H1 (cell line): ENCODE data around the gene ANKFY1. TPM values are rescaled to one million over a fixed set of nuclear protein-coding genes. Genes with fewer than 3 reads are reported as not detected.

Source experiments
- CTCF ChIA-PET: fragments of 300-600 bp; sonication (Branson Sonifier 250); formaldehyde crosslinking; loops from one replicate; lab custom pipeline; 2021; ENCODE audit not compliant: partially characterized antibody; lab: Charles Lee
- POLR2A ChIA-PET: fragments of 300-600 bp; sonication (Branson Sonifier 250); formaldehyde crosslinking; loops from one replicate; lab custom pipeline; 2021; ENCODE audit warnings: inconsistent platforms; ENCODE audit not compliant: partially characterized antibody; lab: Charles Lee
- DNase-seq, 2 experiments: peaks; one replicate each; pipeline versions ENCODE4 v3.0.0 to v3.0.0-alpha.2; 2010 to 2022; ENCODE audit warnings: low spot score in 2 of 2, low read depth in 1 of 2, mixed read lengths in 1 of 2
- FAIRE-seq: peaks from 2 replicates; lab custom pipeline; 2011; peaks lifted over from hg19 to GRCh38; lab: Jason Lieb, UNC
- H2AFZ ChIP-seq: 2 replicates; pipeline ENCODE4 v1.8.1; 2012; ENCODE audit warnings: low read length, inconsistent platforms
- H2AK5ac ChIP-seq: 2 replicates; pipeline ENCODE4 v1.6.1; 2013; ENCODE audit warnings: low read depth, low read length
- H2BK120ac ChIP-seq: replicated peaks from 2 replicates; pipeline ENCODE3; 2013; ENCODE audit warnings: low read depth, low read length, inconsistent platforms
- H2BK12ac ChIP-seq: 2 replicates; pipeline ENCODE4 v1.6.1; 2013; ENCODE audit warnings: low read depth, low read length
- H2BK15ac ChIP-seq: 2 replicates; pipeline ENCODE4 v1.6.1; 2013; ENCODE audit warnings: low read length
- H2BK20ac ChIP-seq: 2 replicates; pipeline ENCODE4 v1.6.1; 2013; ENCODE audit warnings: low read length
- H2BK5ac ChIP-seq: 2 replicates; pipeline ENCODE4 v1.6.1; 2013; ENCODE audit warnings: low read depth, low read length
- H3K14ac ChIP-seq: 2 replicates; pipeline ENCODE4 v1.6.1; 2013; ENCODE audit warnings: inconsistent platforms; ENCODE audit not compliant: insufficient read length
- H3K18ac ChIP-seq: 2 replicates; pipeline ENCODE4 v1.6.1; 2013; ENCODE audit warnings: low read length; ENCODE audit errors: extremely low read depth
- H3K23ac ChIP-seq: 2 replicates; pipeline ENCODE4 v1.6.1; 2013; ENCODE audit warnings: inconsistent platforms; ENCODE audit not compliant: insufficient read length
- H3K23me2 ChIP-seq: 2 replicates; pipeline ENCODE4 v1.6.1; 2013; ENCODE audit warnings: low read depth, low read length
- H3K27ac ChIP-seq: 2 replicates; pipeline ENCODE4 v1.6.1; 2011; ENCODE audit warnings: low read depth, low read length, inconsistent platforms
- H3K27me3 ChIP-seq, 4 experiments: replicated peaks in 1 of 4; 1 replicate in 1 of 4; 2 replicates in 3 of 4; pipeline versions ENCODE4 v1.6.1 to v1.8.1; 2011 to 2013; ENCODE audit warnings: low read length in 3 of 4, mild to moderate bottlenecking in 3 of 4, inconsistent platforms in 2 of 4, mixed read lengths in 2 of 4, moderate library complexity in 1 of 4; ENCODE audit not compliant: control insufficient read depth in 3 of 4, insufficient read depth in 3 of 4; ENCODE audit errors: extremely low read depth in 1 of 4
- H3K36me3 ChIP-seq, 4 experiments: 2 replicates each; pipeline versions ENCODE4 v1.6.1 to v1.8.1; 2011 to 2013; ENCODE audit warnings: mild to moderate bottlenecking in 4 of 4, low read length in 3 of 4, moderate library complexity in 2 of 4, control low read depth in 1 of 4, inconsistent platforms in 1 of 4; ENCODE audit not compliant: insufficient read depth in 4 of 4, control insufficient read depth in 2 of 4
- H3K4ac ChIP-seq: replicated peaks from 2 replicates; pipeline ENCODE3; 2013; ENCODE audit warnings: low read length, low read depth, mixed read lengths, inconsistent platforms; ENCODE audit not compliant: insufficient read length
- H3K4me1 ChIP-seq, 4 experiments: replicated peaks in 1 of 4; 1 replicate in 1 of 4; 2 replicates in 3 of 4; pipeline versions ENCODE4 v1.6.1 to v1.8.1; 2011 to 2013; ENCODE audit warnings: low read length in 3 of 4, inconsistent platforms in 2 of 4, mixed read lengths in 1 of 4; ENCODE audit not compliant: insufficient read depth in 4 of 4, control insufficient read depth in 3 of 4
- H3K4me2 ChIP-seq, 2 experiments: 2 replicates each; pipeline versions ENCODE4 v1.6.1 to v1.8.1; 2011 to 2013; ENCODE audit warnings: low read depth in 2 of 2, low read length in 2 of 2, control low read depth in 1 of 2, inconsistent platforms in 1 of 2, mild to moderate bottlenecking in 1 of 2; ENCODE audit not compliant: insufficient read depth in 1 of 2
- H3K4me3 ChIP-seq, 4 experiments: fragments of 200-600, 300-600 bp in 1 of 4; sonication (generic), shearing (Covaris generic), sonication (Bioruptor Twin) in 1 of 4; 2 replicates each; pipeline versions ENCODE4 v1.5.1 to v1.8.1; 2011 to 2016; ENCODE audit warnings: low read length in 4 of 4, low read depth in 3 of 4, control low read depth in 2 of 4, inconsistent platforms in 2 of 4, mild to moderate bottlenecking in 2 of 4, mixed read lengths in 1 of 4, moderate library complexity in 1 of 4; ENCODE audit not compliant: insufficient read depth in 2 of 4; ENCODE audit errors: extremely low read depth in 1 of 4
- H3K56ac ChIP-seq: replicated peaks from 2 replicates; pipeline ENCODE3; 2013; ENCODE audit warnings: low read depth, mild to moderate bottlenecking, mixed read lengths, low read length, inconsistent platforms; ENCODE audit not compliant: insufficient read length
- H3K79me1 ChIP-seq: 2 replicates; pipeline ENCODE4 v1.6.1; 2013; ENCODE audit warnings: low read depth, low read length, control low read depth
- H3K79me2 ChIP-seq, 2 experiments: 2 replicates each; pipeline versions ENCODE4 v1.6.1 to v1.8.1; 2012 to 2013; ENCODE audit warnings: low read length in 2 of 2, mild to moderate bottlenecking in 2 of 2, inconsistent platforms in 1 of 2; ENCODE audit not compliant: insufficient read depth in 2 of 2, control insufficient read depth in 1 of 2
- H3K9ac ChIP-seq, 4 experiments: replicated peaks in 1 of 4; 1 replicate in 1 of 4; 2 replicates in 3 of 4; pipeline versions ENCODE4 v1.6.1 to v1.8.1; 2011 to 2013; ENCODE audit warnings: low read depth in 3 of 4, low read length in 3 of 4, control low read depth in 2 of 4, mild to moderate bottlenecking in 2 of 4, moderate library complexity in 2 of 4, inconsistent platforms in 1 of 4; ENCODE audit errors: extremely low read depth in 1 of 4
- H3K9me3 ChIP-seq, 2 experiments: 2 replicates each; pipeline versions ENCODE4 v1.6.1 to v1.8.1; 2012 to 2013; ENCODE audit warnings: mild to moderate bottlenecking in 2 of 2, moderate library complexity in 2 of 2, control low read depth in 1 of 2, inconsistent platforms in 1 of 2, low read depth in 1 of 2, low read length in 1 of 2, mixed read lengths in 1 of 2; ENCODE audit not compliant: insufficient read depth in 2 of 2
- H4K20me1 ChIP-seq, 2 experiments: replicated peaks in 1 of 2; 2 replicates each; pipeline versions ENCODE3 to v1.8.1; 2011 to 2013; ENCODE audit warnings: inconsistent platforms in 2 of 2, low read length in 2 of 2, mild to moderate bottlenecking in 1 of 2; ENCODE audit not compliant: insufficient read depth in 2 of 2, control insufficient read depth in 1 of 2
- H4K5ac ChIP-seq: 2 replicates; pipeline ENCODE4 v1.6.1; 2013; ENCODE audit warnings: low read length, low read depth, mixed read lengths, inconsistent platforms; ENCODE audit not compliant: insufficient read length
- H4K8ac ChIP-seq: 2 replicates; pipeline ENCODE4 v1.8.0; 2013; ENCODE audit warnings: mild to moderate bottlenecking, moderate library complexity, low read length, inconsistent platforms; ENCODE audit not compliant: insufficient read depth; ENCODE audit errors: extremely low read depth
- H4K91ac ChIP-seq: replicated peaks from 2 replicates; pipeline ENCODE3; 2013; ENCODE audit warnings: low read length, mixed read lengths, inconsistent platforms; ENCODE audit not compliant: insufficient read length
- BCL11A ChIP-seq, 2 experiments: IDR thresholded peaks; one replicate each; pipeline ENCODE4 v1.6.1; 2011; ENCODE audit warnings: low read depth in 2 of 2, low read length in 2 of 2, mild to moderate bottlenecking in 2 of 2
- CEBPB ChIP-seq: IDR thresholded peaks from 2 replicates; pipeline ENCODE4 v1.6.1; 2012; ENCODE audit warnings: low read depth, low read length
- CHD2 ChIP-seq: IDR thresholded peaks from 2 replicates; pipeline ENCODE4 v1.6.1; 2012; ENCODE audit warnings: low read length, improper control_type of control experiment
- EGR1 ChIP-seq: IDR thresholded peaks from 2 replicates; pipeline ENCODE4 v1.6.1; 2011; ENCODE audit warnings: low read depth, low read length, borderline replicate concordance
- EZH2 ChIP-seq: fragments of 200-600 bp; sonication (generic); IDR thresholded peaks from 2 replicates; pipeline ENCODE4 v1.7.1; 2012; ENCODE audit warnings: low read depth, mild to moderate bottlenecking, moderate library complexity, low read length, inconsistent platforms; ENCODE audit not compliant: severe bottlenecking
- GABPA ChIP-seq: IDR thresholded peaks from 2 replicates; pipeline ENCODE4 v1.6.1; 2011; ENCODE audit warnings: mild to moderate bottlenecking, low read length, moderate library complexity, borderline replicate concordance; ENCODE audit not compliant: insufficient read depth
- JUND ChIP-seq: IDR thresholded peaks from 2 replicates; pipeline ENCODE4 v1.6.1; 2011; ENCODE audit warnings: mild to moderate bottlenecking, improper control_type of control experiment, low read length
- KDM1A ChIP-seq: fragments of 200-600, 300-600 bp; sonication (generic); IDR thresholded peaks from 2 replicates; pipeline ENCODE4 v1.7.1; 2016; ENCODE audit warnings: mild to moderate bottlenecking, low read length, borderline replicate concordance
- MAFK ChIP-seq: IDR thresholded peaks from 2 replicates; pipeline ENCODE4 v1.6.1; 2012; ENCODE audit warnings: low read depth, mild to moderate bottlenecking, improper control_type of control experiment, low read length
- POU5F1 ChIP-seq: IDR thresholded peaks from 2 replicates; pipeline ENCODE4 v1.6.1; 2011; ENCODE audit warnings: low read depth, mild to moderate bottlenecking, low read length, moderate library complexity
- SIX5 ChIP-seq: IDR thresholded peaks from 2 replicates; pipeline ENCODE4 v1.6.1; 2011; ENCODE audit warnings: mild to moderate bottlenecking, low read depth, low read length
- SP4 ChIP-seq: IDR thresholded peaks from 2 replicates; pipeline ENCODE4 v1.6.1; 2012; ENCODE audit warnings: low read length, inconsistent platforms
- SUZ12 ChIP-seq: fragments of 200-600 bp; sonication (generic); IDR thresholded peaks from 2 replicates; pipeline ENCODE4 v1.6.1; 2012; ENCODE audit warnings: mild to moderate bottlenecking, inconsistent platforms, low read length, moderate library complexity, mixed read lengths
- TAF1 ChIP-seq: IDR thresholded peaks from 2 replicates; pipeline ENCODE4 v1.6.1; 2011; ENCODE audit warnings: mild to moderate bottlenecking, low read depth, low read length
- WGBS, 2 experiments: shearing (Covaris generic) in 1 of 2; methylation state at CpG; one replicate each; pipeline versions ENCODE4 v1.1.6 to v1.1.7; 2013 to 2015; ENCODE audit warnings: low lambda C conversion rate in 2 of 2, mixed read lengths in 2 of 2, inconsistent platforms in 1 of 2, low coverage in 1 of 2, missing lambda C conversion rate in 1 of 2; ENCODE audit not compliant: insufficient replicate concordance in 2 of 2, insufficient coverage in 1 of 2, insufficient read length in 1 of 2; ENCODE audit errors: extremely low coverage in 1 of 2, missing lambda C conversion rate in 1 of 2; 5-methylcytosine and 5-hydroxymethylcytosine counted together
- polyA plus RNA-seq, 7 experiments: library from polyadenylated mRNA; depleted of rRNA in 3 of 7; stranded (reverse) in 5 of 7; unstranded in 2 of 7; fragments of >200 nt in 5 of 7; fragments of 200-250 nt in 2 of 7; gene quantifications; 1 replicate in 5 of 7; 2 replicates in 1 of 7; 4 replicates in 1 of 7; pipeline versions ENCODE4 v1.2.1 to v1.2.3, GENCODE V29; 2011 to 2013; ENCODE audit warnings: missing spikeins in 2 of 7, mixed read lengths in 2 of 7
- total RNA-seq: library from RNA; stranded (reverse); fragmentation: NEBNext Ultra II Directional; extraction: Animal tissue kit (Norgen Biotek cat#: 25700); gene quantifications from 2 replicates; pipeline ENCODE4 v1.2.1, GENCODE V29; 2021

The ANKFY1 gene
- total and polyA plus RNA-seq, 2 of the 8 experiments (the other 6 are each of a cell fraction or from before 2014, with no cell fraction given): 28.3 to 45.3 TPM

GRCh38 chr17:4170639-4171280, 93.0 kb downstream of the ANKFY1 start:
- FAIRE-seq: no peak
- H3K56ac ChIP-seq: no peak overlapping the region
- TF ChIP-seq SIX5 (no peak), MAFK (no peak), CHD2 (no peak), POU5F1 (no peak), GABPA (no peak), TAF1 (no peak), CEBPB (no peak), SP4 (no peak), JUND (no peak), BCL11A (IDR thresholded peaks at IDR 0.05; ENCODE audit: low read depth in 2 of 2, low read length in 2 of 2) (no peak), SUZ12 (no peak), EGR1 (no peak), KDM1A (no peak), EZH2 (no peak)

More at GRCh38 chr17:4170639-4171280, 93.0 kb downstream of the ANKFY1 start:
- H2AK5ac ChIP-seq: no peak overlapping the region
- H2BK5ac ChIP-seq: no peak overlapping the region
- no peak overlapping the region for H3K23ac ChIP-seq
- no peak overlapping the region for H3K4me3 ChIP-seq
- 94% methylated on average over 23 of the region's 27 CpGs; no CpG with 5 or more reads in 1 of the 2 experiments for WGBS, 2 experiments
- H3K79me2 ChIP-seq: no peaks in the 10 kb centered on the region
- H3K14ac ChIP-seq: no peak overlapping the region
- H2BK12ac ChIP-seq: no peak overlapping the region
- ChIA-PET CTCF (interaction anchor here (0.6 to 2.4 kb wide), 5 partner anchors 8 to 235 kb away, joined by 4 to 16 read pairs (median 5); no protein-coding TSS in a partner anchor), POLR2A (interaction anchor here (0.6 to 2.2 kb wide), 2 partner anchors 12 to 72 kb away, joined by 3 to 4 read pairs; no protein-coding TSS in a partner anchor)
- H3K36me3 ChIP-seq: peaks cover 28 to 83% (median 74%) of the 10 kb centered on the region in 4 experiments
- H3K27me3 ChIP-seq: no peaks in the 10 kb centered on the region
- no peaks in the 10 kb centered on the region for H3K79me1 ChIP-seq
- no peak overlapping the region for H2BK120ac ChIP-seq
- no peaks in the 10 kb centered on the region for H3K23me2 ChIP-seq
- H3K18ac ChIP-seq: no peak overlapping the region
- no peaks in the 10 kb centered on the region for H3K9me3 ChIP-seq
- H3K4me1 ChIP-seq: no peaks in the 10 kb centered on the region
- no peak overlapping the region for H2BK15ac ChIP-seq
- H4K91ac ChIP-seq: no peak overlapping the region
- H2BK20ac ChIP-seq: no peak overlapping the region
- H3K27ac ChIP-seq: no peak overlapping the region
- no peak overlapping the region for H3K4me2 ChIP-seq
- no peak overlapping the region for H4K5ac ChIP-seq
- H3K4ac ChIP-seq: no peak overlapping the region
- peaks cover 0 to 6% of the 10 kb centered on the region in 2 experiments for H4K20me1 ChIP-seq
- no peak overlapping the region for H3K9ac ChIP-seq
- H2AFZ ChIP-seq: no peak overlapping the region
- no peak for DNase-seq
- H4K8ac ChIP-seq: no peak overlapping the region
